Heart left ventricle (tissue), 16 donors: Measurements from ENCODE around the gene TMEM242. TPM values are rescaled to one million over a fixed set of nuclear protein-coding genes. Genes with fewer than 3 reads are reported as not detected.
A peak's percentile ranks its signal among the peaks of the same experiment; 100 is the strongest.

Source experiments
- ATAC-seq, 4 donors: fragments of 200-7000 bp; cut with Tn5 transposase; one replicate each; pipeline ENCODE4 v1.9.1; 2020 to 2022; ENCODE audit warnings: moderate library complexity in 4 of 4, mild to moderate bottlenecking in 3 of 4, moderate number of reproducible peaks in 1 of 4
- DNase-seq, 5 donors: peaks; one replicate each; pipeline ENCODE4 v3.0.0-alpha.2; 2020
- H3K27ac ChIP-seq, 12 donors: fragments of 200-600 bp; sonication (generic) in 4 of 12; one replicate each; pipeline versions ENCODE4 v1.5.0 to v1.8.0; 2016 to 2022; ENCODE audit warnings: mild to moderate bottlenecking in 2 of 12
- H3K27me3 ChIP-seq, 9 donors: fragments of 200-600 bp; sonication (generic) in 2 of 9; one replicate each; pipeline versions ENCODE4 v1.5.1 to v1.8.0; 2016 to 2022; ENCODE audit warnings: mild to moderate bottlenecking in 3 of 9
- H3K36me3 ChIP-seq, 9 donors: fragments of 200-600 bp; sonication (generic) in 2 of 9; one replicate each; pipeline versions ENCODE4 v1.5.0 to v1.8.0; 2018 to 2022; ENCODE audit warnings: mild to moderate bottlenecking in 2 of 9
- H3K4me1 ChIP-seq, 12 donors: fragments of 200-600 bp; sonication (generic) in 4 of 12; one replicate each; pipeline versions ENCODE4 v1.5.0 to v1.8.0; 2016 to 2022; ENCODE audit warnings: mild to moderate bottlenecking in 3 of 12
- H3K4me3 ChIP-seq, 12 donors: fragments of 200-600 bp; sonication (generic) in 4 of 12; one replicate each; pipeline versions ENCODE4 v1.5.0 to v1.8.0; 2017 to 2022; ENCODE audit warnings: mild to moderate bottlenecking in 9 of 12, moderate library complexity in 4 of 12
- H3K9me3 ChIP-seq, 12 donors: fragments of 200-600 bp; sonication (generic) in 4 of 12; one replicate each; pipeline versions ENCODE4 v1.5.0 to v1.8.0; 2016 to 2022; ENCODE audit warnings: mild to moderate bottlenecking in 1 of 12
- POLR2A ChIP-seq, 2 donors: fragments of 450-650 bp; IDR thresholded peaks; one replicate each; pipeline ENCODE4 v1.6.1; 2017; ENCODE audit warnings: antibody characterized with exemption in 2 of 2, mild to moderate bottlenecking in 2 of 2, moderate library complexity in 2 of 2
- WGBS, 4 donors: extraction: QIAGEN DNeasy Blood & Tissue Kit in 2 of 4; methylation state at CpG; one replicate each; pipeline versions ENCODE4 v1.1.5 to v1.1.7; 2013 to 2018; 5-methylcytosine and 5-hydroxymethylcytosine counted together
- intact Hi-C, 10 donors: fragments of 100-400 bp; cut with DNase I; formaldehyde crosslinking; loops; one replicate each; pipeline versions ENCODE4 v1.11.1 to v1.14.2; 2022
- polyA plus RNA-seq, 2 donors: library from polyadenylated mRNA; stranded (reverse); fragments of 200-250 nt; gene quantifications; one replicate each; pipeline ENCODE4 v1.2.3, GENCODE V29; 2013
- total RNA-seq, 9 donors: library from RNA; depleted of rRNA in 2 of 9; stranded (reverse); fragments of >200 nt in 2 of 9; fragmentation: NEBNext Ultra II Directional in 3 of 9; extraction: Animal tissue kit (Norgen Biotek cat#: 25700) in 3 of 9; gene quantifications; one replicate each; pipeline versions ENCODE4 v1.1.0 to v1.2.4, GENCODE V29; 2016 to 2023
- TF ChIP-seq, protein P1 (sequence below), 12 donors: fragments of 200-600 bp; sonication (generic) in 4 of 12; IDR thresholded peaks; one replicate each; pipeline versions ENCODE4 v1.5.0 to v1.8.0; 2018 to 2022; ENCODE audit warnings: antibody characterized with exemption in 12 of 12, mild to moderate bottlenecking in 5 of 12
- donor health status: ischemic (EF 13 %, LVEDD 7.1; RV severe dilation, severe dysfunction).
- donor health status: healthy with polysubstance abuse.
- donor health status: DM: no; HTN: yes; CAD: no.
- donor health status: DM: no; HTN: no; CAD: no.
- donor health status: ischemic (EF 25% LVEDD 6.9; RV normal size, moderate dysfunction).
- donor health status: ischemic (EF 25% LVEDD 5.7; RV mildly dilated, moderate dysfunction).
- donor health status: healthy.
- donor health status: DM: yes; HTN: yes; CAD: no.
- donor health status: ischemic (EF 35%, LVEDD 5.7; RV mildly dilated, moderate dysfunction).
- donor health status: nonischemic (EF 11% LVEDD 7.7; RV severe dilation, severe dysfunction).
- donor health status: DM: yes; HTN: yes; CAD: no.
- donor health status: PGD.
- donor health status: ischemic (EF 29% LVEDD 5.4; RV normal size, mild dysfunction).
- donor health status: nonischemic (EF 23%, LVEDD 6.1; RV moderate dilation, normal function).

Gene TMEM242
- total and polyA plus RNA-seq, 11 donors, result 5.9 to 18.3 (median 13.2) TPM

- ATAC-seq (no peak), DNase-seq (no peak)
- Histone ChIP-seq H3K9me3 (peaks cover 0 to 9% (median 0%) of the 10 kb centered on the region in 12 donors), H3K36me3 (no peaks in the 10 kb centered on the region), H3K27ac (no peak overlapping the region), H3K4me3 (no peak overlapping the region), H3K4me1 (peaks cover 0 to 31% (median 9%) of the 10 kb centered on the region in 12 donors), H3K27me3 (no peaks in the 10 kb centered on the region)
- 60 to 70% (median 63%) methylated on average over 1 of the region's 1 CpG for WGBS, 4 donors
- no peak for TF ChIP-seq POLR2A (IDR thresholded peaks at IDR 0.05)
- TF ChIP-seq, protein P1, sequence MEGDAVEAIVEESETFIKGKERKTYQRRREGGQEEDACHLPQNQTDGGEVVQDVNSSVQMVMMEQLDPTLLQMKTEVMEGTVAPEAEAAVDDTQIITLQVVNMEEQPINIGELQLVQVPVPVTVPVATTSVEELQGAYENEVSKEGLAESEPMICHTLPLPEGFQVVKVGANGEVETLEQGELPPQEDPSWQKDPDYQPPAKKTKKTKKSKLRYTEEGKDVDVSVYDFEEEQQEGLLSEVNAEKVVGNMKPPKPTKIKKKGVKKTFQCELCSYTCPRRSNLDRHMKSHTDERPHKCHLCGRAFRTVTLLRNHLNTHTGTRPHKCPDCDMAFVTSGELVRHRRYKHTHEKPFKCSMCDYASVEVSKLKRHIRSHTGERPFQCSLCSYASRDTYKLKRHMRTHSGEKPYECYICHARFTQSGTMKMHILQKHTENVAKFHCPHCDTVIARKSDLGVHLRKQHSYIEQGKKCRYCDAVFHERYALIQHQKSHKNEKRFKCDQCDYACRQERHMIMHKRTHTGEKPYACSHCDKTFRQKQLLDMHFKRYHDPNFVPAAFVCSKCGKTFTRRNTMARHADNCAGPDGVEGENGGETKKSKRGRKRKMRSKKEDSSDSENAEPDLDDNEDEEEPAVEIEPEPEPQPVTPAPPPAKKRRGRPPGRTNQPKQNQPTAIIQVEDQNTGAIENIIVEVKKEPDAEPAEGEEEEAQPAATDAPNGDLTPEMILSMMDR (IDR thresholded peaks at IDR 0.05), result no peak
- intact Hi-C loops, result no loop called here
Observed at GRCh38 chr6:157248264-157248663, 75.1 kb downstream of the TMEM242 start.

DNA sequence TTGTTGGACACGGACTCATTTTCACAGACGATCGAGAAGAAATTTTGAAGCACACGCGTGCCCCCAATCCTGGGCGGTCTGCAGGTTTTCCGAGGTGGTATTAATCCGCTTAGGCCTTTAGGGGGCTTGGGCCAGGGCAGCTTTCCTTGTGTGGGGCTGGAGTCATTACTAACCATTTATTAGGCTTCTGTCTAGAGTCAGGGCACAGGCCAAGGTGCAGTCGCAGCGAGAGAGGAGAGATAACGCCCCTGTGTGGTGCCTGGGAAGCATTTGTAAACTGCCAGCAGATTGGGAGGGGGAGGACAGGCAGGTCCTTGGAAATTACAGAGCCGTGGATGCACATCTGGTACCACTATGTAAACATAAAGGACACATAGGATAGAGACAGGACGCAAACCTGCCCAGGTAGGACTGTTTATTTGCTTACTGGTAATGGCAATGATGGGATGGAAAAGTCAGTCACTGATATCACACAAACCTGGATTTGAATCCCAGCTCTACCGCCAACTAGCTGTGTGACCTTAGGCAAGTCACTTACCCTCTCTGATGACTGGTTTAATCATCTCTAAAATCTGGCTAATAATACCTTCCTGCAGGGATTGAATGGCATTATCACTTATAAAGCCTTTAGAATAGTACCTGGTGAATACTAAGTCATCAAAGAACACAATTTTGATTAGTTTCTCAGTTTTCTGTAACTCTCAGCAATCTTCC is 76.4 kb downstream of the TMEM242 start:
- ATAC-seq (no peak), DNase-seq (no peak)
- 82 to 92% (median 91%) methylated on average over 14 of the region's 14 CpGs for WGBS, 4 donors
- no peak overlapping the region for H3K4me3 ChIP-seq
- intact Hi-C loops, result no loop called here
- no peaks in the 10 kb centered on the region for H3K36me3 ChIP-seq
- TF ChIP-seq, protein P1 (IDR thresholded peaks at IDR 0.05), result no peak
- no peak for TF ChIP-seq POLR2A (IDR thresholded peaks at IDR 0.05)
- H3K4me1 ChIP-seq, result peaks cover 0 to 33% (median 9%) of the 10 kb centered on the region in 12 donors
- no peaks in the 10 kb centered on the region for H3K27me3 ChIP-seq
- peaks cover 0 to 9% (median 0%) of the 10 kb centered on the region in 12 donors for H3K9me3 ChIP-seq
- H3K27ac ChIP-seq, result no peak overlapping the region

- WGBS, 4 donors, result 87 to 92% (median 91%) methylated on average over 12 to 21 of the region's 21 CpGs
- intact Hi-C loops, result no loop called here
- DNase-seq, result peak in 1 of 5 donors; percentile 36
Observed at GRCh38 chr6:157246048-157246630, 77.2 kb downstream of the TMEM242 start.

DNA sequence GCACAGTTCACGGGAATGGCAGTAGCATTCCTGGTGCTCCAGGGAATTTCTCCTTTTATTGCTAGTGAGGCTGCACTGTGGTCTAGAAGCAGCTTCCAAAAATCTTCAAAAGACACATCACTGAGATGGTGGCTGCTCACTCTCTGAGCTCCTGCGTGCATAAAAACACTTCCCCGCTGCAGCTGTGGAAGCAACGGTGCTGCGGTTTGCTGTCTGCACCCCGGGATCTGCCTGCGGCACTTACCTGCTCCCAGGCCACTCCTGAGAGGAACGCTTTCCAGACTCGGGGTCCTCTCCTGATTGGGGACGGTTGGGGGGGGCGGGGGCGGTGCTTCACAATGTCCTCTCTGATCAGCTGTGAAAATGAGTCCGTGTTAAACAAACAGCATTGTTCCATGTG is 77.9 kb downstream of the TMEM242 start:
- peaks cover 0 to 9% (median 0%) of the 10 kb centered on the region in 12 donors for H3K9me3 ChIP-seq
- DNase-seq, result peak in 1 of 5 donors; percentile 20
- intact Hi-C loops, result no loop called here
- no peak overlapping the region for H3K4me3 ChIP-seq
- H3K4me1 ChIP-seq, result peaks cover 0 to 46% (median 13%) of the 10 kb centered on the region in 12 donors
- no peak for ATAC-seq
- TF ChIP-seq, protein P1 (IDR thresholded peaks at IDR 0.05), result no peak
- TF ChIP-seq POLR2A (IDR thresholded peaks at IDR 0.05), result no peak
- H3K36me3 ChIP-seq, result no peaks in the 10 kb centered on the region
- WGBS, 4 donors, result 71 to 83% (median 76%) methylated on average over 6 to 13 of the region's 13 CpGs
- H3K27me3 ChIP-seq, result no peaks in the 10 kb centered on the region
- H3K27ac ChIP-seq, result peak overlapping the region in 4 of 12 donors; percentile 60 to 76 (median 64)

More at GRCh38 chr6:157246048-157246630, 77.2 kb downstream of the TMEM242 start:
- no peak overlapping the region for H3K4me3 ChIP-seq
- H3K9me3 ChIP-seq, result peaks cover 0 to 9% (median 0%) of the 10 kb centered on the region in 12 donors
- ATAC-seq, result no peak
- no peaks in the 10 kb centered on the region for H3K27me3 ChIP-seq
- H3K27ac ChIP-seq, result no peak overlapping the region
- no peaks in the 10 kb centered on the region for H3K36me3 ChIP-seq
- TF ChIP-seq, protein P1 (IDR thresholded peaks at IDR 0.05), result no peak
- TF ChIP-seq POLR2A (IDR thresholded peaks at IDR 0.05), result no peak
- peaks cover 0 to 39% (median 9%) of the 10 kb centered on the region in 12 donors for H3K4me1 ChIP-seq
